ENCODE measurements around the gene SLC14A1.

GRCh38 chr18:45785134-45785533, 61.2 kb downstream of the SLC14A1 start:
- no peak for TF ChIP-seq CTCF (IDR thresholded peaks at IDR 0.05; ENCODE audit: control extremely low read depth in 1 of 3, insufficient read depth in 1 of 3, low read depth in 1 of 3, low read length in 3 of 3)
- no peak for TF ChIP-seq POLR2A (IDR thresholded peaks at IDR 0.05; ENCODE audit: control extremely low read depth in 1 of 2, low read depth in 2 of 2, low read length in 2 of 2)
- no peak for TF ChIP-seq NANOG (IDR thresholded peaks at IDR 0.05; ENCODE audit: insufficient read depth, low read depth, low read length, poor library complexity, severe bottlenecking)
- TF ChIP-seq ATF2 (IDR thresholded peaks at IDR 0.05; ENCODE audit: low read length), result no peak
- no peak for TF ChIP-seq ATF3 (IDR thresholded peaks at IDR 0.05; ENCODE audit: insufficient read depth, low read depth, low read length)
- TF ChIP-seq EZH2 (IDR thresholded peaks at IDR 0.05; ENCODE audit: low read depth, low read length, severe bottlenecking), result no peak
- no peak for TF ChIP-seq POLR2AphosphoS5 (IDR thresholded peaks at IDR 0.05; ENCODE audit: low read depth, low read length)
- TF ChIP-seq CBX8 (IDR thresholded peaks at IDR 0.05; ENCODE audit: borderline replicate concordance, low read depth, low read length), result no peak
- no peak for TF ChIP-seq USF2 (IDR thresholded peaks at IDR 0.05; ENCODE audit: low read length)
- no peak for TF ChIP-seq CEBPB (IDR thresholded peaks at IDR 0.05; ENCODE audit: low read depth, low read length)
- TF ChIP-seq TAF1 (IDR thresholded peaks at IDR 0.05; ENCODE audit: low read depth, low read length), result no peak
